Epithelial cell of esophagus (primary cell): Measurements from ENCODE around the gene PPP4R4.

Source experiments
- DNase-seq: peaks from one replicate; pipeline ENCODE4 v3.0.0; 2010; ENCODE audit warnings: low read depth
- H3K4me3 ChIP-seq: 2 replicates; pipeline ENCODE4 v1.5.1; 2011; ENCODE audit warnings: mild to moderate bottlenecking, low read length, control low read depth
- TF ChIP-seq, protein P1 (sequence below): IDR thresholded peaks from 2 replicates; pipeline ENCODE4 v1.5.1; 2011; ENCODE audit warnings: low read depth, mild to moderate bottlenecking, low read length, control low read depth, inconsistent platforms; ENCODE audit not compliant: insufficient read depth; ENCODE audit errors: missing control alignments

PPP4R4 gene

DNA sequence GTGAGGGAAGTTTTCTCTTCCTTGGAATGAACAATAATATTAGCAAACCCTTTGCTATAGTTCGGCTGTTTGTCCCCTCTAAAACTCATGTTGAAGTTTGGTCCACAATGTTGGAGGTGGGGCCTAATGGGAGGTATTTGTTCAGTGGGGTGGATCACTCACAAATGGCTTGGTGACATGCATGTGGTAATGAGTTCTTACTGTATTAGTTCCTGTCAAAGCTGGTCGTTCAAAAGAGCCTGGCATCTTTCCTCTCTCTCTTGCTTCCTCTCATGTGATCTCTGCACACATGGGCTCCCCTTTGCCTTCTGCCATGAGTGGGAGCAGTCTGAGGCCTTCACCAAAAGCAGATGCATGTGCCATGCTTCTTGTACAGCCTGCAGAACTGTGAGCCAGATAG is 13.1 kb upstream of the PPP4R4 start:
- TF ChIP-seq, protein P1, sequence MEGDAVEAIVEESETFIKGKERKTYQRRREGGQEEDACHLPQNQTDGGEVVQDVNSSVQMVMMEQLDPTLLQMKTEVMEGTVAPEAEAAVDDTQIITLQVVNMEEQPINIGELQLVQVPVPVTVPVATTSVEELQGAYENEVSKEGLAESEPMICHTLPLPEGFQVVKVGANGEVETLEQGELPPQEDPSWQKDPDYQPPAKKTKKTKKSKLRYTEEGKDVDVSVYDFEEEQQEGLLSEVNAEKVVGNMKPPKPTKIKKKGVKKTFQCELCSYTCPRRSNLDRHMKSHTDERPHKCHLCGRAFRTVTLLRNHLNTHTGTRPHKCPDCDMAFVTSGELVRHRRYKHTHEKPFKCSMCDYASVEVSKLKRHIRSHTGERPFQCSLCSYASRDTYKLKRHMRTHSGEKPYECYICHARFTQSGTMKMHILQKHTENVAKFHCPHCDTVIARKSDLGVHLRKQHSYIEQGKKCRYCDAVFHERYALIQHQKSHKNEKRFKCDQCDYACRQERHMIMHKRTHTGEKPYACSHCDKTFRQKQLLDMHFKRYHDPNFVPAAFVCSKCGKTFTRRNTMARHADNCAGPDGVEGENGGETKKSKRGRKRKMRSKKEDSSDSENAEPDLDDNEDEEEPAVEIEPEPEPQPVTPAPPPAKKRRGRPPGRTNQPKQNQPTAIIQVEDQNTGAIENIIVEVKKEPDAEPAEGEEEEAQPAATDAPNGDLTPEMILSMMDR = no peak
- DNase-seq = no peak
- H3K4me3 ChIP-seq = no peak overlapping the region

- TF ChIP-seq, protein P1 = no peak
- H3K4me3 ChIP-seq = no peak overlapping the region
- no peak for DNase-seq
These were observed 12.1 kb upstream of the PPP4R4 start for GRCh38 chr14:94161981-94162380.

DNA sequence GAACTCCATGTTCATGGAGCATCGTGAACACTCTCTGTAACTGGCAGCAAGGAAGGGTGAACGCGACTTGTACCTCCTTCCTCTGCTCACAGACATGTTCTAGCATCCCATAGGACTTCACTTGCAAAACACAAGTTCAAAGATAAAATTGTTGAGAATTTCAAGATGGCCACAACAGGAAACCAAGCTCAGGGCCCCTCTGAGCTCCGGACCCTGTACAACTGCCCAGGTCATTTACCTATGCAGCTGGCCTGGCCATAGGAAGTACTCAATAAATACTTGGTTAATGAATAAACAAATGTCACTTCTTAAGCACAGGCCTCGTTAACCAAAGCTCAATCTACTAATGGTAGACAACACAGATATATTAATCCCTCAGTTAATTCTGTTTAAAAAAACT is 11.7 kb upstream of the PPP4R4 start:
- no peak overlapping the region for H3K4me3 ChIP-seq
- no peak for DNase-seq
- TF ChIP-seq, protein P1 = no peak

DNA sequence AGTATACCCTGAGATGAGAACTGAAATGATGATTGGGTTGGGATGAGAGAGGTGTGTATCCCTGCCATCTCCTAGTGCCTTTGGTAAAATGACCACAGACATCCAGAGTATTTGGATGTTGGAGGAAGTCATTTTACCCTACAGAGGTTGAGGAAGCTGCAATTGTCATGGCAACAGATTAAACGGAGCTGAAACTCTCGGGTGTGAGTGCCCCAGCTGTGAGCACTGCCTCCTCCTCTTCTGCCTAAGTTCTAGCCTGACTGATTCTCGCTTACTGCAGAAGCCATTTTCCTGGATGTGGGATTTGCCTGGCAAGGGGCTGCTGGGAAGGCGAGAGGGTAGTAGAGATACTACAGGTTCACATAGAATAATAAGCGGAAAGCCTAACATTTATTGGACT is 10.3 kb upstream of the PPP4R4 start:
- no peak for DNase-seq
- H3K4me3 ChIP-seq = no peak overlapping the region
- TF ChIP-seq, protein P1 = no peak

DNA sequence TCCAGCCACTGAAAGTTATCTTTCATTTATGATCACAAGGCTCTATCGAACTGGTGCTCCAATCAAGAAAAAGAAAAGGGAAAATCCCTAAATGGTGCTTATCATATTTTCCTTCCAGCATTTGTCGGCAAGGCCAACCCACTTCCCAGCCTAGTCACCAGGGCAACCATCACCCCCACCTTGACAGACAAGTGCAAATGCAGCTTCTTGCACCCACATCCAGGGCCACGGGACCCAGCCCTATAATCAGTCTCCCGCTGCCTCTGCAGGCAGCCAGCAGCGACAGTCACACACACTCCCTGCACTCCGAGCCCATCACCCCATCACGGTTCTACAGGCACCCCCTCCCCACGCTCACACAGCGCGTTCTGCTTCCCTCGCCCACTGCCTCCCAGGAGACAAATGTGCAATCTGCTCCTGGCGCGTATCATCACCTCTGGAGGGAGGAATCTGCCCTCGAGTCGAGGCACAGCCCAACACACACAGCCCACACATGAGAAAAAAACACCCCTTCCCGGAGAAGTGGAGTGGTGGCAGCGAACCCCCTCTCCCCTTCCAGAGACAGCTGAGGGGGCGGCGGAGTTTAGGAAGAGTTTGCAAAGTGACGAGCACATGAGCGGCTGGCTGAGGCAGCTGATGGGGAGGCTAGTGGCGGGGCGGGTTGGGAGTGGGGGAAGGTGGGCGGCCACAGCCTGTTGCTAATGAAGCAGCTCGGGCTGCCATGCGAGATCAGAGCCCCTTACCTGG is 9.3 kb upstream of the PPP4R4 start:
- no peak overlapping the region for H3K4me3 ChIP-seq
- TF ChIP-seq, protein P1 = no peak
- no peak for DNase-seq

DNA sequence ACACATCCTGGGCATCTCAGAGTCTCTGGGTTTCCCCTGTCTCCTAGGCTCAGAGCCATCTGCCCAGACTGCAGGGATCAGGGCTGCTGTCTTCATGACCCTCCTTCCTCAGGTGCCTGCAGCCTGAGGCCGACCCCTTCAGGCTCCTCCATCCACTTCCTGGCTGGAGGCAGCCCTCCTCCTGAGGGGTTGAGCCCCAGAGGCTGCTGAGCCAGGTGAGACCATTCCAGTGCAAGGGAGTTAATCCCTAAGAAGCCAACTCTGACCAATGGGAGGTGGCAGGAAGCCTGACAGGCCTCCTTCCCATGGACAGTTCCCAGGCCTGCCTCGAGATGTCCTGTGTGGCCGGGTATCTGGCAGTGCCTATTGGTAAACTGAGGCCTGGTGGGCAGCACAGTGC is 8.4 kb upstream of the PPP4R4 start:
- no peak overlapping the region for H3K4me3 ChIP-seq
- TF ChIP-seq, protein P1 = no peak
- DNase-seq = no peak

GRCh38 chr14:94170136-94170535 is 4.0 kb upstream of the PPP4R4 start:
- no peak overlapping the region for H3K4me3 ChIP-seq
- DNase-seq = no peak
- TF ChIP-seq, protein P1 = no peak
